Globus pallidus (tissue), 1 donor: ENCODE data around the gene ZNF529.

ENCODE experiments used
- DNase-seq: peaks from one replicate; pipeline ENCODE4 v3.0.0-alpha.2; 2015; ENCODE audit warnings: low spot score

ZNF529 gene

GRCh38 chr19:36508325-36508724 is 64.8 kb downstream of the ZNF529 start:
- DNase-seq, result no peak

GRCh38 chr19:36501973-36502372 is 71.1 kb downstream of the ZNF529 start:
- no peak for DNase-seq

GRCh38 chr19:36497001-36497400 is 76.1 kb downstream of the ZNF529 start:
- no peak for DNase-seq
